Measurements from ENCODE around the gene LANCL1. TPM values are rescaled to one million over a fixed set of nuclear protein-coding genes. Genes with fewer than 3 reads are reported as not detected.

LANCL1 gene
- total RNA-seq, 1 experiment from 2014 or later, result 61.5 TPM

- intact Hi-C loops (cut with micrococcal nuclease), result no loop called here
- Histone ChIP-seq H4K20me1 (ENCODE audit: insufficient read depth) (no peaks in the 10 kb centered on the region), H3K9ac (ENCODE audit: low read length) (no peak overlapping the region), H3K79me2 (ENCODE audit: insufficient read depth, low read length) (no peaks in the 10 kb centered on the region), H3K4me1 (ENCODE audit: control insufficient read depth in 1 of 2, insufficient read depth in 2 of 2, low read length in 2 of 2) (no peaks in the 10 kb centered on the region), H3K36me3 (ENCODE audit: control insufficient read depth in 1 of 2, insufficient read depth in 2 of 2, low read length in 2 of 2) (no peaks in the 10 kb centered on the region), H3K9me2 (ENCODE audit: insufficient read depth) (no peaks in the 10 kb centered on the region), H2AFZ (ENCODE audit: low read depth, low read length, poor library complexity, severe bottlenecking) (no peak overlapping the region), H3K9me3 (ENCODE audit: control insufficient read depth in 1 of 2, insufficient read depth in 1 of 2, low read depth in 1 of 2, low read length in 2 of 2) (peaks cover 0 to 1% of the 10 kb centered on the region in 2 experiments; a peak in 1 of 4 replicates), H3K27me3 (ENCODE audit: insufficient read depth, low read length) (no peaks in the 10 kb centered on the region), H3K4me3 (replicated peaks in 1 of 2; ENCODE audit: low read depth in 1 of 2, low read length in 2 of 2) (no peak overlapping the region), H3K4me2 (ENCODE audit: low read length) (no peak overlapping the region), H3K27ac (ENCODE audit: low read depth, low read length) (no peak overlapping the region)
- POLR2A ChIA-PET, result no interaction called here
- DNase-seq (ENCODE audit: low read depth, low spot score), result no peak
- ATAC-seq, result no peak
- RAD21 ChIA-PET (ENCODE audit: low non-redundant PET in 1 of 2, low total read pairs in 2 of 2, uncharacterized antibody in 2 of 2, unreplicated experiment in 2 of 2), result no interaction called here
- no TSS peak for BruUV-seq (replicated peaks)
- CTCF ChIA-PET, result no interaction called here
- TF ChIP-seq CEBPB (IDR thresholded peaks at IDR 0.05; ENCODE audit: low read depth) (no peak), ZNF274 (IDR thresholded peaks at IDR 0.05; ENCODE audit: low read depth, low read length) (no peak), ATF3 (IDR thresholded peaks at IDR 0.05) (no peak), SRF (IDR thresholded peaks at IDR 0.05; ENCODE audit: low read depth) (no peak), ZFX (IDR thresholded peaks at IDR 0.05) (no peak), JUND (IDR thresholded peaks at IDR 0.05) (no peak), YY1 (IDR thresholded peaks at IDR 0.05; ENCODE audit: extremely low read depth, insufficient replicate concordance, low read depth, low read length) (no peak)
These were observed 54.2 kb downstream of the LANCL1 start for GRCh38 chr2:210422366-210422765.

GRCh38 chr2:210421916-210422315 lies 54.6 kb downstream of the LANCL1 start:
- ChIA-PET RAD21 (ENCODE audit: low non-redundant PET in 1 of 2, low total read pairs in 2 of 2, uncharacterized antibody in 2 of 2, unreplicated experiment in 2 of 2) (no interaction called here), CTCF (no interaction called here), POLR2A (no interaction called here)
- ATAC-seq (no peak), DNase-seq (ENCODE audit: low read depth, low spot score) (no peak)
- intact Hi-C loops (cut with micrococcal nuclease), result no loop called here
- TF ChIP-seq YY1 (IDR thresholded peaks at IDR 0.05; ENCODE audit: extremely low read depth, insufficient replicate concordance, low read depth, low read length), result no peak
- no peak for TF ChIP-seq ZNF274 (IDR thresholded peaks at IDR 0.05; ENCODE audit: low read depth, low read length)
- H3K27me3 ChIP-seq (ENCODE audit: insufficient read depth, low read length), result no peaks in the 10 kb centered on the region
- no peaks in the 10 kb centered on the region for H3K9me2 ChIP-seq (ENCODE audit: insufficient read depth)
- no peaks in the 10 kb centered on the region for H3K79me2 ChIP-seq (ENCODE audit: insufficient read depth, low read length)
- no peaks in the 10 kb centered on the region for H3K9me3 ChIP-seq (ENCODE audit: control insufficient read depth in 1 of 2, insufficient read depth in 1 of 2, low read depth in 1 of 2, low read length in 2 of 2)
- no peaks in the 10 kb centered on the region for H3K36me3 ChIP-seq (ENCODE audit: control insufficient read depth in 1 of 2, insufficient read depth in 2 of 2, low read length in 2 of 2)
- H2AFZ ChIP-seq (ENCODE audit: low read depth, low read length, poor library complexity, severe bottlenecking), result no peak overlapping the region
- no peaks in the 10 kb centered on the region for H3K4me1 ChIP-seq (ENCODE audit: control insufficient read depth in 1 of 2, insufficient read depth in 2 of 2, low read length in 2 of 2)
- no peak overlapping the region for H3K4me3 ChIP-seq (replicated peaks in 1 of 2; ENCODE audit: low read depth in 1 of 2, low read length in 2 of 2)
- no peak overlapping the region for H3K27ac ChIP-seq (ENCODE audit: low read depth, low read length)
- H4K20me1 ChIP-seq (ENCODE audit: insufficient read depth), result no peaks in the 10 kb centered on the region
- no peak overlapping the region for H3K4me2 ChIP-seq (ENCODE audit: low read length)
- BruUV-seq (replicated peaks), result no TSS peak
- H3K9ac ChIP-seq (ENCODE audit: low read length), result no peak overlapping the region
